Neuronal stem cell (in vitro differentiated cells): ENCODE results near the gene CD58.
"Not testable (repeated sequence)": the region's sequence is repeated elsewhere in the genome, so short reads cannot be mapped to it uniquely, and the experiment has no call there.

ENCODE experiments used
- DNase-seq: peaks from one replicate; pipeline ENCODE4 v3.0.0-alpha.2; 2013; ENCODE audit warnings: low spot score
- H2AFZ ChIP-seq: one replicate; pipeline ENCODE4 v1.6.1; 2013; ENCODE audit warnings: mild to moderate bottlenecking, low read length, inconsistent platforms
- H2AK5ac ChIP-seq: 2 replicates; pipeline ENCODE4 v1.6.1; 2013; ENCODE audit warnings: low read depth, mild to moderate bottlenecking, inconsistent platforms, low read length, moderate library complexity, mixed read lengths
- H2BK120ac ChIP-seq: 2 replicates; pipeline ENCODE4 v1.6.1; 2013; ENCODE audit warnings: low read depth, mild to moderate bottlenecking, inconsistent platforms, low read length, moderate library complexity, mixed read lengths
- H2BK12ac ChIP-seq: one replicate; pipeline ENCODE4 v1.6.1; 2013; ENCODE audit warnings: low read length, inconsistent platforms
- H2BK15ac ChIP-seq: 2 replicates; pipeline ENCODE4 v1.6.1; 2013; ENCODE audit warnings: mild to moderate bottlenecking, low read length, inconsistent platforms, mixed read lengths
- H2BK5ac ChIP-seq: one replicate; pipeline ENCODE4 v1.6.1; 2013; ENCODE audit warnings: inconsistent platforms, mild to moderate bottlenecking, low read length, moderate library complexity
- H3K14ac ChIP-seq: one replicate; pipeline ENCODE4 v1.6.1; 2013; ENCODE audit warnings: low read length, inconsistent platforms
- H3K18ac ChIP-seq: 2 replicates; pipeline ENCODE4 v1.6.1; 2013; ENCODE audit warnings: low read length, inconsistent platforms
- H3K23ac ChIP-seq: 2 replicates; pipeline ENCODE4 v1.6.1; 2013; ENCODE audit warnings: low read depth, mild to moderate bottlenecking, mixed read lengths, low read length, inconsistent platforms; ENCODE audit not compliant: poor library complexity
- H3K27ac ChIP-seq: replicated peaks from 3 replicates; pipeline ENCODE4 v1.5.1; 2013; ENCODE audit warnings: low read length, inconsistent platforms
- H3K27me3 ChIP-seq, 3 experiments: 2 replicates each; pipeline ENCODE4 v1.6.1; 2013; ENCODE audit warnings: low read length in 3 of 3, mild to moderate bottlenecking in 2 of 3, inconsistent platforms in 1 of 3, low read depth in 1 of 3, mixed read lengths in 1 of 3, moderate library complexity in 1 of 3; ENCODE audit not compliant: control insufficient read depth in 3 of 3, insufficient read depth in 3 of 3
- H3K36me3 ChIP-seq, 2 donors: replicated peaks in 1 of 2; 2 replicates each; pipeline ENCODE4 v1.6.1; 2013; ENCODE audit warnings: low read length in 2 of 2; ENCODE audit not compliant: control insufficient read depth in 2 of 2, insufficient read depth in 2 of 2
- H3K4ac ChIP-seq: 2 replicates; pipeline ENCODE4 v1.6.1; 2013; ENCODE audit warnings: inconsistent platforms, mild to moderate bottlenecking, low read length, moderate library complexity
- H3K4me1 ChIP-seq, 2 donors: 1 replicate in 1 of 2; 2 replicates in 1 of 2; pipeline ENCODE4 v1.6.1; 2013; ENCODE audit warnings: low read length in 2 of 2, low read depth in 1 of 2; ENCODE audit not compliant: control insufficient read depth in 2 of 2, insufficient read depth in 1 of 2
- H3K4me2 ChIP-seq: one replicate; pipeline ENCODE4 v1.6.1; 2013; ENCODE audit warnings: mild to moderate bottlenecking, low read length, inconsistent platforms; ENCODE audit not compliant: insufficient read depth, poor library complexity, severe bottlenecking
- H3K4me3 ChIP-seq, 2 donors: 2 replicates each; pipeline ENCODE4 v1.5.1; 2013; ENCODE audit warnings: low read length in 2 of 2, mild to moderate bottlenecking in 2 of 2, inconsistent platforms in 1 of 2, moderate library complexity in 1 of 2
- H3K79me1 ChIP-seq: one replicate; pipeline ENCODE4 v1.6.1; 2013; ENCODE audit warnings: low read depth, mild to moderate bottlenecking, inconsistent platforms, low read length, moderate library complexity
- H3K9ac ChIP-seq: one replicate; pipeline ENCODE4 v1.6.1; 2013; ENCODE audit warnings: mild to moderate bottlenecking, low read depth, low read length, inconsistent platforms; ENCODE audit not compliant: poor library complexity
- H3K9me3 ChIP-seq, 2 donors: replicated peaks in 1 of 2; 2 replicates each; pipeline versions ENCODE3 to v1.6.1; 2013; ENCODE audit warnings: low read length in 2 of 2, mild to moderate bottlenecking in 2 of 2, inconsistent platforms in 1 of 2, low read depth in 1 of 2, mixed read lengths in 1 of 2, moderate library complexity in 1 of 2; ENCODE audit not compliant: control insufficient read depth in 2 of 2, insufficient read depth in 1 of 2
- H4K8ac ChIP-seq: one replicate; pipeline ENCODE4 v1.6.1; 2013; ENCODE audit warnings: low read depth, mild to moderate bottlenecking, inconsistent platforms, low read length, moderate library complexity
- H4K91ac ChIP-seq: one replicate; pipeline ENCODE4 v1.6.1; 2013; ENCODE audit warnings: low read length, low read depth, mild to moderate bottlenecking, inconsistent platforms; ENCODE audit not compliant: poor library complexity
- WGBS, 2 donors: extraction: QIAGEN DNeasy Blood & Tissue Kit; methylation state at CpG; one replicate each; pipeline ENCODE4 v1.1.7; 2013; ENCODE audit warnings: missing lambda C conversion rate in 2 of 2, mixed read lengths in 1 of 2; ENCODE audit not compliant: insufficient read length in 2 of 2, insufficient replicate concordance in 1 of 2; ENCODE audit errors: extremely low coverage in 2 of 2; 5-methylcytosine and 5-hydroxymethylcytosine counted together

Gene CD58

DNA sequence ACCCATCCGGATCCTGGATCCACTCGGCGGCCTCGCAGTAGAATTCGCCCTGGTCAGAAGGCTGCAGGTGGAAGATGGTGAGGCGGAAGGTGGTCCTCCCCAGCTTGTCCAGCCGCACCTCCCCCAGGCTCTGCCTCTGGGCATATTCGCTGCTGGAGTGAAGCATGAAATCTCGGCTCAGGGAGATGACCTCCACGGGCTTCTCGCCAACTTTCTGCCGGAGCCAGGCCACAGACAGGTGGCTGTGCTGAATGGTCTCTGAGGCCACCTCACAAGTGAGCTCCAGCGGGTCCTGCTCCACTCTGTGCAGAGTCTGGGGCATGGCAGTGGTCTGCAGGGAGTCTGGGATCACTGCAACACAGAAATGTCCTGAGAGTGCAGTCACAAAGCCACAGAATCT lies 43.0 kb upstream of the CD58 start:
- H3K36me3 ChIP-seq, H4K91ac ChIP-seq, H3K4me1 ChIP-seq, H3K4me2 ChIP-seq, H3K27ac ChIP-seq, H3K9me3 ChIP-seq, H3K9ac ChIP-seq, H2BK12ac ChIP-seq, H3K4me3 ChIP-seq, H2AK5ac ChIP-seq, DNase-seq, H3K4ac ChIP-seq, H2BK120ac ChIP-seq, H2BK5ac ChIP-seq, H3K27me3 ChIP-seq, H2AFZ ChIP-seq, H3K23ac ChIP-seq, H3K79me1 ChIP-seq, H4K8ac ChIP-seq, H3K18ac ChIP-seq, H2BK15ac ChIP-seq, H3K14ac ChIP-seq: not testable (repeated sequence)
- no CpG with 5 or more reads among the region's 13 CpGs for WGBS, 2 donors

DNA sequence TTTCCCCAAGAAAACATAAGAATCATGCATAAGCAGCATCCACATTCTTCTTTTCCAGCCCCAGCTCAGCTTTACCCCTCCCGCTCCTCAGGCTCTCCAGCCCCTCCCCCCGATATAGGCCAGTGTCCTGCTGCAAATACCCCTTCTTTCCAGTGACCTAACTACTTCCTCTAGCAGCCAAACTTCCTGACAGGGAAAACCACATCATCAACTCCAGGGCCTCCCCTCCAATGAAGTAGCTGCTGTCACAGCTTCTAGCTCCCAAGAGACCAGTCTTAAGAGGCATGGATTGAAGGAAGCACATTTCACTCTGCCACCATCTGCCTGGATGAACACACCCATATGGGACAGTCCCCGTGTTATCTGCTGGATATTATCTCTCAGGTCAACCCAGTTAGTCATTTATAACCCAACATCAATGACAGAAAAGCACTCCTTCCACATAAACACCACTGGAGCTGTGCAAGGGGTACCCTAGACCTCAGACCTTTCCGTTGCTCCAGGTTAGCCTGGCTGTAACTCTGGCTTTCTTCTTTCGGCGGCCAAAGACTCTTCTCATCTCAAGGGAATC lies 39.1 kb upstream of the CD58 start:
- not testable (repeated sequence) for H2BK12ac ChIP-seq, H2BK5ac ChIP-seq, H3K27ac ChIP-seq, H3K36me3 ChIP-seq, DNase-seq, H3K4me1 ChIP-seq, H3K9ac ChIP-seq, H3K9me3 ChIP-seq, H2BK120ac ChIP-seq, H4K8ac ChIP-seq, H3K14ac ChIP-seq, H3K27me3 ChIP-seq, H2AK5ac ChIP-seq, H3K23ac ChIP-seq, H3K4ac ChIP-seq, H3K4me2 ChIP-seq, H3K18ac ChIP-seq, H2BK15ac ChIP-seq, H2AFZ ChIP-seq, H3K4me3 ChIP-seq, H4K91ac ChIP-seq, H3K79me1 ChIP-seq
- WGBS, 2 donors: no CpG with 5 or more reads among the region's 6 CpGs

DNA sequence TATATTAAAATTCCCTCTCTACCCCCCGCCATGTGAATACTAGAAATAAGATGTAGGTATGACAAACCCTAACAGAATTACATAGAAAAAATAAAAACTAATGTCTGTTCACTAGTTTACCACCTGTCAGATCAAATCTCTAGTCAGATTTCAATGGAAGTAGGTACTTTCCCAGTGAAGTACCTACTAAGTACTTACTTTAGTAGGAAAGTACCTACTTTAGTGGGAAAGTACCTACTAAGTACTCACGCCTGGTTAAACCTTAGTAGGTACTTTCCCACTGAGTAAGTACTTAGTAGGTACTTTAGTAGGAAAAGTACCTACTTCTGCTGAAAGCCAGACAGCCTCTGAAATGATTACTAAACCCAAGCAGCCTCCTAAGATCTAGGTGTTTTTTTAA lies 38.0 kb upstream of the CD58 start:
- not testable (repeated sequence) for H3K9ac ChIP-seq, H3K18ac ChIP-seq, H2BK5ac ChIP-seq, H3K4me1 ChIP-seq, DNase-seq, H3K4me2 ChIP-seq, H3K23ac ChIP-seq, H2BK12ac ChIP-seq, H3K14ac ChIP-seq, H2AFZ ChIP-seq, H3K27me3 ChIP-seq, H3K36me3 ChIP-seq, H2BK120ac ChIP-seq, H4K91ac ChIP-seq, H3K4ac ChIP-seq, H2AK5ac ChIP-seq, H2BK15ac ChIP-seq, H4K8ac ChIP-seq, H3K9me3 ChIP-seq, H3K27ac ChIP-seq, H3K79me1 ChIP-seq, H3K4me3 ChIP-seq
- no CpG with 5 or more reads among the region's 2 CpGs for WGBS, 2 donors

DNA sequence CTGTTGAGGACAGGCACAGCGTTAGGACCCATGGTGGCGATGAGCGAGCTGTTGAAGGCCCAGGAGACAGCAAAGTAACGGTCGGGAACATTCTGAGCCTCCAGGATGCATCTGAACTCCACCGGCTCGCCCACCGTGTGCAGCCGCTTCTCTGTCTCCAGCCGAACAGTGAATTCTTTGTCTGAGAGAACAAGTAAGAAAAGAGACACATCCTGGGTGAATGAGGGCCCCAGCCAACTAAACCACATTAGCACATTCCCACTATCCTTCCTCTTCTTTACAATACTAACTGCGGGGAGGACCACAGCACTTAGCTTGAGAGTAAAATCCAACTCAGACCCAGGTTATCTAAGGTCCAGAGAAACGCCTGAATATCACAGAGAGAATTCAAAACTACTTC lies 37.3 kb upstream of the CD58 start:
- H3K27me3 ChIP-seq, H2BK15ac ChIP-seq, DNase-seq, H2BK5ac ChIP-seq, H2AK5ac ChIP-seq, H3K18ac ChIP-seq, H3K4ac ChIP-seq, H2AFZ ChIP-seq, H3K4me1 ChIP-seq, H3K4me3 ChIP-seq, H2BK12ac ChIP-seq, H3K4me2 ChIP-seq, H3K79me1 ChIP-seq, H3K23ac ChIP-seq, H4K91ac ChIP-seq, H3K9ac ChIP-seq, H3K9me3 ChIP-seq, H3K27ac ChIP-seq, H2BK120ac ChIP-seq, H4K8ac ChIP-seq, H3K14ac ChIP-seq, H3K36me3 ChIP-seq: not testable (repeated sequence)
- no CpG with 5 or more reads among the region's 12 CpGs for WGBS, 2 donors
